SK-N-SH (cell line): ENCODE results near the gene PROSER1.

Experiments used
- CHD2 ChIP-seq: fragments of 150-350 bp; IDR thresholded peaks from 2 replicates; pipeline ENCODE4 v1.6.1; 2018; ENCODE audit warnings: low read length; ENCODE audit not compliant: partially characterized antibody
- CTCF ChIP-seq: fragments of 200-600 bp; sonication (generic); IDR thresholded peaks from 2 replicates; pipeline ENCODE4 v1.6.1; 2017; ENCODE audit warnings: antibody characterized with exemption, mild to moderate bottlenecking, moderate library complexity
- EP300 ChIP-seq, 2 experiments: IDR thresholded peaks; 2 replicates each; pipeline versions ENCODE4 v1.4.0 to v1.6.1; 2012; ENCODE audit warnings: borderline replicate concordance in 1 of 2, low read depth in 1 of 2, low read length in 1 of 2
- NRF1 ChIP-seq: IDR thresholded peaks from 2 replicates; pipeline ENCODE4 v1.6.1; 2012; ENCODE audit warnings: low read depth, mild to moderate bottlenecking, low read length
- REST ChIP-seq: IDR thresholded peaks from 2 replicates; pipeline ENCODE4 v1.6.1; 2012; ENCODE audit warnings: mild to moderate bottlenecking, low read depth, low read length, moderate library complexity
- RXRA ChIP-seq: IDR thresholded peaks from 2 replicates; pipeline ENCODE4 v1.4.0; 2012; ENCODE audit warnings: low read depth, mild to moderate bottlenecking, borderline replicate concordance
- SMC3 ChIP-seq: IDR thresholded peaks from 2 replicates; pipeline ENCODE4 v1.6.1; 2012; ENCODE audit warnings: low read depth, low read length, improper control_type of control experiment
- USF2 ChIP-seq: fragments of 150-350 bp; IDR thresholded peaks from 2 replicates; pipeline ENCODE4 v1.6.1; 2017; ENCODE audit warnings: antibody characterized with exemption, low read length, low read depth, borderline replicate concordance
- YY1 ChIP-seq: IDR thresholded peaks from 2 replicates; pipeline ENCODE4 v1.4.0; 2012; ENCODE audit warnings: low read depth, mild to moderate bottlenecking

GRCh38 chr13:39040206-39040605 is 2.3 kb upstream of the PROSER1 start:
- no peak for TF ChIP-seq REST
- no peak for TF ChIP-seq USF2
- no peak for TF ChIP-seq CTCF
- no peak for TF ChIP-seq SMC3
- TF ChIP-seq NRF1 = no peak
- no peak for TF ChIP-seq YY1
- no peak for TF ChIP-seq EP300 (IDR thresholded peaks at IDR 0.05; ENCODE audit: borderline replicate concordance in 1 of 2, low read depth in 1 of 2, low read length in 1 of 2)
- no peak for TF ChIP-seq CHD2
- TF ChIP-seq RXRA = no peak
